Mesenchymal stem cell (in vitro differentiated cells and primary cell): ENCODE data around the gene KIAA1671.

Experiments used
- DNase-seq: peaks from one replicate; pipeline ENCODE4 v3.0.0-alpha.2; 2013
- H2AFZ ChIP-seq: one replicate; pipeline ENCODE4 v1.6.1; 2013; ENCODE audit warnings: low read depth, mild to moderate bottlenecking, control low read depth, inconsistent platforms, low read length, moderate library complexity
- H2AK5ac ChIP-seq: 2 replicates; pipeline ENCODE4 v1.6.1; 2013; ENCODE audit warnings: low read length, moderate library complexity, mild to moderate bottlenecking, inconsistent platforms; ENCODE audit not compliant: severe bottlenecking
- H2BK120ac ChIP-seq: one replicate; pipeline ENCODE4 v1.6.1; 2013; ENCODE audit warnings: low read depth, mild to moderate bottlenecking, inconsistent platforms, low read length, moderate library complexity
- H2BK12ac ChIP-seq, 2 experiments: one replicate each; pipeline ENCODE4 v1.6.1; 2013; ENCODE audit warnings: inconsistent platforms in 2 of 2, low read length in 2 of 2, mild to moderate bottlenecking in 2 of 2, moderate library complexity in 2 of 2, control low read depth in 1 of 2
- H2BK15ac ChIP-seq: one replicate; pipeline ENCODE4 v1.6.1; 2013; ENCODE audit warnings: mild to moderate bottlenecking, low read depth, inconsistent platforms; ENCODE audit not compliant: poor library complexity, severe bottlenecking
- H2BK5ac ChIP-seq: 2 replicates; pipeline ENCODE4 v1.6.1; 2013; ENCODE audit warnings: low read depth, mild to moderate bottlenecking, low read length, control low read depth, inconsistent platforms; ENCODE audit not compliant: poor library complexity, severe bottlenecking
- H3K14ac ChIP-seq, 2 experiments: one replicate each; pipeline ENCODE4 v1.6.1; 2013; ENCODE audit warnings: inconsistent platforms in 2 of 2, low read length in 2 of 2, control low read depth in 1 of 2, mild to moderate bottlenecking in 1 of 2, moderate library complexity in 1 of 2
- H3K18ac ChIP-seq, 2 experiments: one replicate each; pipeline ENCODE4 v1.6.1; 2013; ENCODE audit warnings: inconsistent platforms in 2 of 2, low read length in 2 of 2, control low read depth in 1 of 2, low read depth in 1 of 2, mild to moderate bottlenecking in 1 of 2
- H3K23ac ChIP-seq, 2 experiments: one replicate each; pipeline ENCODE4 v1.6.1; 2013; ENCODE audit warnings: inconsistent platforms in 2 of 2, low read length in 2 of 2, mild to moderate bottlenecking in 2 of 2, moderate library complexity in 2 of 2, control low read depth in 1 of 2
- H3K27ac ChIP-seq: 2 replicates; pipeline ENCODE4 v1.5.1; 2013; ENCODE audit warnings: mild to moderate bottlenecking, moderate library complexity, low read length, control low read depth, inconsistent platforms; ENCODE audit not compliant: poor library complexity, severe bottlenecking
- H3K27me3 ChIP-seq, 2 experiments: 2 replicates each; pipeline versions ENCODE4 v1.6.1 to v1.7.0; 2013; ENCODE audit warnings: low read length in 2 of 2, mild to moderate bottlenecking in 2 of 2, moderate library complexity in 2 of 2, control low read depth in 1 of 2, inconsistent platforms in 1 of 2; ENCODE audit not compliant: control insufficient read depth in 1 of 2, insufficient read depth in 1 of 2
- H3K36me3 ChIP-seq, 2 experiments: 2 replicates each; pipeline versions ENCODE4 v1.6.1 to v1.7.0; 2013; ENCODE audit warnings: low read length in 2 of 2, control low read depth in 1 of 2, inconsistent platforms in 1 of 2, low read depth in 1 of 2, mild to moderate bottlenecking in 1 of 2; ENCODE audit not compliant: insufficient read depth in 2 of 2, control insufficient read depth in 1 of 2
- H3K4ac ChIP-seq, 2 experiments: one replicate each; pipeline ENCODE4 v1.6.1; 2013; ENCODE audit warnings: inconsistent platforms in 2 of 2, low read length in 2 of 2, mild to moderate bottlenecking in 2 of 2, moderate library complexity in 2 of 2, control low read depth in 1 of 2, low read depth in 1 of 2
- H3K4me1 ChIP-seq: 2 replicates; pipeline ENCODE4 v1.6.1; 2013; ENCODE audit warnings: low read depth, low read length, control low read depth; ENCODE audit not compliant: control insufficient read depth, insufficient read depth
- H3K4me2 ChIP-seq: 2 replicates; pipeline ENCODE4 v1.6.1; 2013; ENCODE audit warnings: low read length, mild to moderate bottlenecking, inconsistent platforms; ENCODE audit not compliant: poor library complexity, severe bottlenecking
- H3K4me3 ChIP-seq, 2 experiments: 2 replicates each; pipeline versions ENCODE4 v1.5.1 to v1.7.0; 2013; ENCODE audit warnings: low read length in 2 of 2, mild to moderate bottlenecking in 2 of 2, control low read depth in 1 of 2, low read depth in 1 of 2; ENCODE audit not compliant: insufficient read depth in 1 of 2
- H3K79me1 ChIP-seq: replicated peaks from 2 replicates; pipeline ENCODE4 v1.6.1; 2013; ENCODE audit warnings: mild to moderate bottlenecking, control low read depth, low read length, inconsistent platforms; ENCODE audit not compliant: poor library complexity, severe bottlenecking
- H3K9ac ChIP-seq: 2 replicates; pipeline ENCODE4 v1.7.0; 2013; ENCODE audit warnings: mild to moderate bottlenecking, low read length, moderate library complexity
- H3K9me3 ChIP-seq: 2 replicates; pipeline ENCODE4 v1.7.0; 2013; ENCODE audit warnings: mild to moderate bottlenecking, low read length; ENCODE audit not compliant: control insufficient read depth
- H4K8ac ChIP-seq: one replicate; pipeline ENCODE4 v1.6.1; 2013; ENCODE audit warnings: inconsistent platforms, mild to moderate bottlenecking, low read length, moderate library complexity
- H4K91ac ChIP-seq: one replicate; pipeline ENCODE4 v1.6.1; 2013; ENCODE audit warnings: mild to moderate bottlenecking, low read length, inconsistent platforms
- WGBS: methylation state at CpG from one replicate; pipeline ENCODE4 v1.1.7; 2013; ENCODE audit warnings: mixed read lengths; 5-methylcytosine and 5-hydroxymethylcytosine counted together

KIAA1671 gene

DNA sequence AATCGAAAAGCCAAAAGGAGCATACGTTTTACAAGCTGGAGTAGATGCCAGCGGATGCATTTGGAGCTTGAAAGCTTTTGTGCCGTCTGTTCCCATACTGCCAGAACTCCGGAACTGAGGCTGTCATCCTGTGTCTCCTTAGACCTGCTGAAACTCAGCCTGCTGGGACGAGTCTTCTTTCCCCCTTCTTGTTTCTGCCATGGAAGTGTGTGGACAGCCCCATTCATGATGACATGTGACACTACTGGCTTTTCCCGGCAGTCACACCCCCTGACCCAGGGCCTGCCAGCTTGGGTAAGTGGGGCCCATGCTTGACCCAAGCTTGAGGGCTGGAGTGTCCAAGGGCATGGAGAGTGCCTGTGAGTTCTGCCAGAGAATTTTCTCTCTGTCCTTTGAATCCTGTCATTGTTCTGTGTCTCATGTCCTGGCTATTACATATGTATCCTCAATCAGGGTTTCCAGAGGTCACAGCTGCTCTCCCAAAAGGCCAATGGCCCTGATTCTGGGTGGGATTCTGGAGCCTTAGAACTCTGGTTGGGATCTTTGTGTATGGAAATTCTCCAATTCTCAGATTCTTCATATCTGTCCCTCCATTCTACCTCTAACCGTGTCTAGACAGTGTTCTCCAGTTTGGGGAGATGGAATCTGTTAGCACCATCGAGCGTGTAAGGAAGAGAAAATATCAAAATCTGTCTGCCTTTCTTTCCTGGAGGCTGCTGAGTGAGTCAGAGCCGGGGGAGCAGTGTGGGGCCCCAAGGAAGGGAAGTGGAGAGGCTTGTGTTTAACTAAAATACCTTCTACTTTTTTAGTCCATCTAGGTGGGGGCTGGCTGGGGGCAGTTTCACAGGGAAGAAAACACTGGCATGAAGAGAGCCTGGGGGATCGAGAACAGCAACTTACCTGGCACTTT lies 73.2 kb downstream of the KIAA1671 start:
- H3K4me1 ChIP-seq: peaks cover 12% of the 10 kb centered on the region
- DNase-seq: peak; percentile 79
- H3K4me3 ChIP-seq: peak overlapping the region in 1 of 2 experiments; percentile 48
- H4K8ac ChIP-seq: peak overlapping the region; percentile 52
- no peaks in the 10 kb centered on the region for H3K79me1 ChIP-seq
- no peak overlapping the region for H2AK5ac ChIP-seq
- H3K27ac ChIP-seq: no peak overlapping the region
- peak overlapping the region; percentile 16 to 83 for H3K4ac ChIP-seq
- H2BK5ac ChIP-seq: no peak overlapping the region
- 51% methylated on average over 7 of the region's 12 CpGs for WGBS
- H2BK120ac ChIP-seq: peak overlapping the region; percentile 74
- H4K91ac ChIP-seq: peak overlapping the region; percentile 95
- H2AFZ ChIP-seq: no peak overlapping the region
- no peaks in the 10 kb centered on the region for H3K9me3 ChIP-seq
- H3K9ac ChIP-seq: peak overlapping the region; percentile 70
- no peak overlapping the region for H3K23ac ChIP-seq
- H3K4me2 ChIP-seq: no peak overlapping the region
- no peaks in the 10 kb centered on the region for H3K27me3 ChIP-seq
- peak overlapping the region; percentile 61 to 65 for H3K18ac ChIP-seq
- peak overlapping the region in 1 of 2 experiments; percentile 87 for H3K14ac ChIP-seq
- no peak overlapping the region for H2BK15ac ChIP-seq
- H2BK12ac ChIP-seq: peak overlapping the region; percentile 87 to 95
- peaks cover 0 to 9% of the 10 kb centered on the region in 2 experiments for H3K36me3 ChIP-seq

GRCh38 chr22:25027043-25027906 lies 74.8 kb downstream of the KIAA1671 start:
- no peak overlapping the region for H3K4me3 ChIP-seq
- H2BK5ac ChIP-seq: no peak overlapping the region
- peak overlapping the region; percentile 55 for H3K9ac ChIP-seq
- 67% methylated on average over 8 of the region's 11 CpGs for WGBS
- no peaks in the 10 kb centered on the region for H3K27me3 ChIP-seq
- peak overlapping the region; percentile 64 for H2BK120ac ChIP-seq
- peak overlapping the region; percentile 60 for H4K91ac ChIP-seq
- no peak overlapping the region for H2AFZ ChIP-seq
- H3K4me1 ChIP-seq: peaks cover 12% of the 10 kb centered on the region
- no peaks in the 10 kb centered on the region for H3K9me3 ChIP-seq
- peaks cover 0 to 9% of the 10 kb centered on the region in 2 experiments for H3K36me3 ChIP-seq
- H3K27ac ChIP-seq: no peak overlapping the region
- H2BK12ac ChIP-seq: peak overlapping the region; percentile 67 to 94
- no peaks in the 10 kb centered on the region for H3K79me1 ChIP-seq
- DNase-seq: peak; percentile 41
- H3K4ac ChIP-seq: peak overlapping the region; percentile 75 to 81
- peak overlapping the region in 1 of 2 experiments; percentile 50 for H3K14ac ChIP-seq
- H2AK5ac ChIP-seq: no peak overlapping the region
- peak overlapping the region; percentile 50 to 75 for H3K18ac ChIP-seq
- no peak overlapping the region for H2BK15ac ChIP-seq
- H3K23ac ChIP-seq: no peak overlapping the region
- no peak overlapping the region for H3K4me2 ChIP-seq
- H4K8ac ChIP-seq: peak overlapping the region; percentile 14

DNA sequence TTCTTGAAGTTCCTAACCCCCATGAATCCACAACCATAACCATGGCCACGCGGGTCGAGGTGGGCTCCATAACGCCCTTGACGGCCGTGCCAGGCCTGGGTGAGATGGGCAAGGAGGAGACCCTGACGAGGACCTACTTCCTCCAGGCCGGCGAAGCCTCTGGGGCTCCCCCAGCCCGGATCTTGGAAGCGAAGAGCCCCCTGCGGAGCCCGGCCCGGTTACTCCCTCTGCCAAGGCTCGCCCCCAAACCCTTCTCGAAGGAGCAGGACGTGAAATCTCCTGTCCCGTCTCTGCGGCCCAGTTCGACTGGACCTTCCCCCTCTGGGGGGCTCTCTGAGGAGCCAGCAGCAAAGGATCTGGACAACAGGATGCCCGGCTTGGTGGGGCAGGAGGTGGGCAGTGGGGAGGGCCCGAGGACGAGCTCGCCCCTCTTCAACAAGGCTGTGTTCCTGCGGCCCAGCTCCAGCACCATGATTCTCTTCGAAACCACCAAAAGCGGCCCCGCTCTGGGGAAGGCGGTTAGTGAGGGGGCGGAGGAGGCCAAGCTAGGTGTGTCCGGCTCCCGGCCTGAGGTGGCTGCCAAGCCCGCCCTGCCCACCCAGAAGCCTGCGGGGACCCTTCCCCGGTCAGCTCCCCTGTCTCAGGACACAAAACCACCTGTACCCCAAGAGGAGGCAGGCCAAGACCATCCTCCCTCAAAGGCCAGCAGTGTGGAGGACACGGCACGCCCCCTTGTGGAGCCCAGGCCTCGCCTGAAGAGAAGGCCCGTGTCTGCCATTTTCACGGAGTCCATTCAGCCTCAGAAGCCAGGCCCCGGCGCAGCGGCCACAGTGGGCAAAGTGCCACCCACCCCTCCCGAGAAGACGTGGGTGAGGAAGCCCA lies 75.7 kb downstream of the KIAA1671 start:
- no peak overlapping the region for H3K4me2 ChIP-seq
- H3K36me3 ChIP-seq: peaks cover 0 to 9% of the 10 kb centered on the region in 2 experiments
- H4K8ac ChIP-seq: peak overlapping the region; percentile 62
- H3K27me3 ChIP-seq: no peaks in the 10 kb centered on the region
- H3K9me3 ChIP-seq: no peaks in the 10 kb centered on the region
- no peak overlapping the region for H2BK120ac ChIP-seq
- H3K23ac ChIP-seq: no peak overlapping the region
- H2AFZ ChIP-seq: no peak overlapping the region
- H3K4me1 ChIP-seq: peaks cover 12% of the 10 kb centered on the region
- H4K91ac ChIP-seq: no peak overlapping the region
- H3K4me3 ChIP-seq: no peak overlapping the region
- no peak overlapping the region for H3K27ac ChIP-seq
- no peak overlapping the region for H3K18ac ChIP-seq
- H3K4ac ChIP-seq: no peak overlapping the region
- peak overlapping the region; percentile 55 for H3K9ac ChIP-seq
- H2AK5ac ChIP-seq: no peak overlapping the region
- no peak overlapping the region for H3K14ac ChIP-seq
- no peaks in the 10 kb centered on the region for H3K79me1 ChIP-seq
- WGBS: 81% methylated on average over 43 of the region's 45 CpGs
- DNase-seq: peak; percentile 55
- no peak overlapping the region for H2BK5ac ChIP-seq
- peak overlapping the region; percentile 18 to 90 for H2BK12ac ChIP-seq
- H2BK15ac ChIP-seq: peak overlapping the region; percentile 30
